ENCODE measurements around the gene PLPPR5.
"Not testable (repeated sequence)": the region's sequence is repeated elsewhere in the genome, so short reads cannot be mapped to it uniquely, and the experiment has no call there.

Gene PLPPR5

DNA sequence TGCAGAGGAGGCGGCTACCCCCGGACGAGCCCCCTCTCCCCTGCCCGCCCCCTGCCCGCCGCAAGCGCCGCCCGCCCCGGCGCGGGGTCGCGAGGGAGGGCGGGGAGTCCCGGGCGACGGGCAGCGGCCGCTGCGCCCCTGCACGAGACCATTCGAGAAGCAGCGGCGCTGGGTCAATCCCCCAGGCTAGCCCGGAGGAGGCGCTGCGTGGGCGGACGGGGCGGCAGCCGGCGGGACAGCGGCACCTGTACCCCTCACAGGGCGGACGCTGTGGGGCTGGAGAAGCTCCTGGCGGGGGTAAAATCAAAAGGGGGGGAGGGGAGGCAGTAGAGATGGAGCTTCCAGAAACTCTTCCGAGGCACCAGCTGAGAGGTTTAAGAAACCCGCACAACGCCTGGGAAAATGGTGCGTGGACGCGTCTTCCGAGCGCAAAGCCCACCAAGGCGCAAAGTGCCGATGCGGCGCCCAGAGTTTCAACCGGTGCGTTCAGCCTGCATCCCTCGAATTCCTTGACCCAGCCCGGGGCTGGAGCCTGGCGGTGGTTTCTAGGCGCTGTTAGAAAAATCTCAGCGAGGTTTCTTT is at the start of gene PLPPR5:
Gene PLPPR5, minus strand, starts transcription at position 1 of the 582 bp plus-strand sequence. CDS start 190 bp downstream, outside the sequence.
- DNase-seq: no peak

- no peak for DNase-seq
Measured at GRCh38 chr1:99051611-99052283, 47.1 kb upstream of the PLPPR5 start.

GRCh38 chr1:99049745-99050144 is 45.1 kb upstream of the PLPPR5 start:
- DNase-seq: no peak

DNA sequence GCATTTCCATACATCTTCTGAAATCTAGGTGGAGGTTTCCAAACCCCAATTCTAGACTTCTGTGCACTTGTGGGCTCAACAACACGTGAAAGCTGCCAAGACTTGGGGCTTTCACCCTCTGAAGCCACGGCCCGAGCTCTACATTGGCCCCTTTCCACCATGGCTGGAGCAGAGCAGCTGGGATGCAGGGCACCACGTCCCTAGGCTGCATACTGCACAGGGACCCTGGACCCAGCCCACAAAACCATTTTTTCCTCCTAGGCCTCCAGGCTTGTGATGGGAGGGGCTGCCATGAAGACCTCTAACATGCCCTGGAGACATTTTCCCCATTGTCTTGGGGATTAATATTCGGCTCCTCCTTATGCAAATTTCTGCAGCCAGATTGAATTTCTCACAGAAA is 32.1 kb upstream of the PLPPR5 start:
- DNase-seq: not testable (repeated sequence)

- DNase-seq: no peak
Measured at GRCh38 chr1:99018313-99018712, 13.7 kb upstream of the PLPPR5 start.

- DNase-seq: no peak
Measured at GRCh38 chr1:99017655-99018054, 13.0 kb upstream of the PLPPR5 start.

- no peak for DNase-seq
Measured at GRCh38 chr1:99010679-99011078, 6.0 kb upstream of the PLPPR5 start.

DNA sequence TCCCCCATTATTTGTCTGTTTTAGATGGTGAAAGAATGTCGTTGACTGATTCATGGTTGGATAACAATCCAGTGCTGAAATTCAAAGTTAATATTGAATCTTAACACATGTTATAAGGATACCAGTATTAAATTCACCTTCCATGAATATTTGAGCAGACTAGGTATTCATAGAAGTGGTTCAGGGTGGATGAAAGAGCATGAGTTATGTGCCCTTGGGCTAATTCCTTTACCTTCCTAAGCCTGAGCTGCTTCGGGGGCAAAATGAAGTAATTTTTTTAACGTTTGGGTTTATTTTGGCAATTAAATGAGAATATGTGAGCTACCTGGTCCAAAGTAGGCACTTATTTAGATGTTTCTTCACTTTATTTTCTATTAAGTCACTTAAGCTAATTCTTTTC is 2.7 kb upstream of the PLPPR5 start:
- no peak for DNase-seq

DNA sequence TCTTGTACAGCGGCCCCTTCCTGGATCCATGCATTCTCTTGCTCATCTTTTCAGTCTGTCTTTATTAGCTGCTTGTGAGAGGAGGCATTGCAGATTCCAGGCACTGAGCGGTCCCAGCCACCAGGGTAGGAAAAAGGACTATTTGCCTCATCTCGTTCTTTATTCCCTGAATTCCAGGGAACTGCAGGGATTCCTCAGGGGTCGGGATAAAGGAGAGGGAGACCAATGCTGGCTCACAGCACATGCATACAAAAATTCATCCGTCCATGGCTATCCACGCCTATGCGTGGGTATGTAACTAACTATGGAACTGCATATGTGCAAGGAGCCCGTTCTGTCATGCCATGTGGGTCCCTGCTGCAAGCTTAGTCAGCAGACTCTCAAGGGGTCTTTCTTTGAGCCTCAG is 879 bp upstream of the PLPPR5 start:
- DNase-seq: no peak

- DNase-seq: no peak
Measured at GRCh38 chr1:99004254-99004860, 304 bp downstream of the PLPPR5 start.

- no peak for DNase-seq
Measured at GRCh38 chr1:99003581-99004253, 944 bp downstream of the PLPPR5 start.

DNA sequence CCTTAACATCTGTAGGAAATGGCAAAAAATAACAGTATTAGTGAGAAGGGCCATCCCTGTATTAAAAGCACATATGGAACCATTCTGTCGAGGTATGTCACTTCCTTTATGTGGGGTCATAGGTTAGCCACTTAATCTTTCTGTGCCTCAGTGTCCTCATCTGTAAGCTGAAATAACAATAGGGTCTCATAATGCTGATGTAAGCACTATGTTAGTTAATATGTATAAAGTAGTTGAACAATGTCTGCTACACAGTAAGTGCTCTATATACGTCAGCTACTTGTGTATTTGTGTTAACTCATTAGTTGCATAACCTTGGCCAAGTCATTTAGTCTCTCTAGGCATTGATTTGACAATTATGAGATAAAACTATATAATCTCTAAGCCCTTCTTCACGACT is 11.8 kb downstream of the PLPPR5 start:
- DNase-seq: no peak

DNA sequence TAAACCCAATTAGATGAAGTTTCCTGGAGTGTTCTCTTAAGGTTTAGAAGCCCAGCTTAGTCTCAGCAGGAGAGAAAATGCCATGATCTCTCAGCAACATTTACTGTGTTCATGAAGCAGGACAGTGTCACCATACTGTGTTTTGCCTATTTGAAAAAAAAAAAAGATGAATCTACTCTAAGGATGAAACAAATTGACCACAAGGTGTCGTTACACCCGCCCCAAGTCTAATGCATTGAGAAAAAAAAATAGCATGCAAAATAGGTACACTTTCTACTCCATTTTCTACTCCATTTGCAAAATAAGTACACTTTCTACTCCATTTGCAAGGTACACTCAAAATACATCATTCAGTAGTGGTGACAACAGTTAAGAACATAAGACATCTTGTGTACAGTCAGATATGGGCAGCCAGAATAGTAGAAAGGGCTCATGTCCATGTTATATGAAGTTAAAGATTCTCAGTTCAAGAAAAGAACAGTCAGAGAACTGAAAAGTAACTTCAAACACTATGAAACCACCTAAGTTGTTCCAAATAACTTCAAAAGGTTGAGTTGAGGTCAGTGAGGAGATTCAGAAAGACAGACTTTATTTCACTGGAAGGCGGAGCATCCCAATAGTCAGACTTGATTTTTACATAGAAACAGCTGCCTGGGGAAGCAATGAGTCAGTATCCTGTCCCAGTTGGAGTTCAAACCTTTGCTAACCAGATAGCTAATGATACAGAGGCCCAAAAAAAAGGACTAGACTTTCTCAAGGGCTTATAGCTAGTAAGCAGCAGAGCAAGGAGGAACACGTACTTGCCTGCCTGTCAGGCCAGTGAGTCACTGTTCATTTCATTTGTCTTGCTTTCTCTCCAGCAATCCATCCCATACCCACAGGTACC is 13.3 kb downstream of the PLPPR5 start:
- DNase-seq: no peak

GRCh38 chr1:98989556-98989907 is 15.1 kb downstream of the PLPPR5 start:
- DNase-seq: no peak

DNA sequence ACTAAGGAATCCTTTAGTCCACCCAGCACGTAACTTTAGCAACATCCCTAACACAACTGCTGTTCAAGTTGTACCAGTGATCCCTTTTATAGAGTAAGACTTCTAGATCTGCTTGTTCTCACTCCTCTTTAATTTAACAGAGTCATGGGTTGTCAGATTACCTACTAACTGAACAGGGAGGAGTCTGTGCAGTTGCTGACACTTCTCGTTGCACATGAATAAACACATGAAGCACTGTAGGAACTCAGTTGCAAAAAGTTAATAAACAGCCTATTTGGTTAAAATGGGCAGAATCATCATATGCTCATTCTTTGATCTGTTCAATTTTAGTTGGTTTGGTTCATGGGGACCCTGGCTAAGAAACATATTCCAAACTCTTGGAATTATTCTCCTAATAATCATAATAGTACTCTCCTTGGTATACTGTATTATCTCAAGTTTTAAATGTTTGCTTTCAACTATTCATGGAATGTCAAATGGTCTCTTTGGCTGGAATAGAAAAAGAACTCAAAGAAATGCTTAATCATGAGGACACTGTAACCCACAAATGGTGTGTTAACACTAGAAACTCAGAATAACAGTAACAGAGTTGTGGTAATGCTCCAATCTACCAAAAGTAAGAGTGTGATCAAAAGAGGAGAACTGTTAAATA is 15.6 kb downstream of the PLPPR5 start:
- no peak for DNase-seq

GRCh38 chr1:98985687-98986086 is 19.0 kb downstream of the PLPPR5 start:
- no peak for DNase-seq

- DNase-seq: no peak
Measured at GRCh38 chr1:98981917-98982513, 22.6 kb downstream of the PLPPR5 start.

GRCh38 chr1:98979463-98979862 is 25.2 kb downstream of the PLPPR5 start:
- DNase-seq: no peak

GRCh38 chr1:98975810-98976209 is 28.9 kb downstream of the PLPPR5 start:
- no peak for DNase-seq

DNA sequence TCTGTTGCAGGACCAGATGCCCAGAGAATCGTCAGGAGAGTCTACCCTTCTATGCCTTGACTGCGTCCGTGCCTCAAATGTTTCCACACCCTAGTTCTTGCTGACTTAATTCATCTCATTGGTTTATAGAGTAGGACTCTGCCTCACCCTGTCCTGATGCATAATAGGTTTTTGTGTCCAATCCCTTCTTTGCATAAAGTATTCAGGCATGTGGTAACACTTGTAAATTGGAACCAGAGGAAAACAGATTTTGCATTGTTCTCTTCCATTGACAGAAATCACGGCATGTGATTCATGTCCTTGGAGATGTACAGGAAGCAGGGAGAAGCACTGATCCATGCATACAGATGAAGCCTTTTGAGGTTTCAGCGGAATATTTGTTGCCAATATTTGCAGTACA is 29.5 kb downstream of the PLPPR5 start:
- no peak for DNase-seq

GRCh38 chr1:98969798-98970490 is 34.7 kb downstream of the PLPPR5 start:
- DNase-seq: no peak
